Pancreas (tissue), 10 donors: ENCODE measurements around the gene PARP3. TPM values are rescaled to one million over a fixed set of nuclear protein-coding genes. Genes with fewer than 3 reads are reported as not detected.

Experiments used
- ATAC-seq, 4 donors: fragments of 200-7000 bp; cut with Tn5 transposase; one replicate each; pipeline versions ENCODE4 v1.8.0 to v1.9.1; 2020; ENCODE audit warnings: mild to moderate bottlenecking in 4 of 4, moderate library complexity in 4 of 4
- DNase-seq, 6 donors: peaks; one replicate each; pipeline ENCODE4 v3.0.0-alpha.2; 2020
- FAIRE-seq: peaks from 2 replicates; lab custom pipeline; 2012; peaks lifted over from hg19 to GRCh38; lab: Jason Lieb, UNC
- H3K27ac ChIP-seq, 4 donors: fragments of 200-600 bp; sonication (generic); 1 replicate in 3 of 4; 2 replicates in 1 of 4; pipeline versions ENCODE4 v1.5.0 to v1.8.0; 2020
- H3K27me3 ChIP-seq, 4 donors: fragments of 200-600 bp; one replicate each; pipeline ENCODE4 v1.8.0; 2021
- H3K36me3 ChIP-seq, 3 donors: fragments of 200-600 bp; sonication (generic) in 1 of 3; one replicate each; pipeline versions ENCODE4 v1.5.0 to v1.8.0; 2020 to 2021
- H3K4me1 ChIP-seq, 3 donors: fragments of 200-600 bp; one replicate each; pipeline ENCODE4 v1.8.0; 2021
- H3K4me3 ChIP-seq, 4 donors: fragments of 200-600 bp; sonication (generic) in 2 of 4; one replicate each; pipeline versions ENCODE4 v1.5.0 to v1.8.0; 2020 to 2021
- H3K9me3 ChIP-seq, 4 donors: fragments of 200-600 bp; one replicate each; pipeline ENCODE4 v1.8.0; 2021
- WGBS, 2 donors: extraction: QIAGEN DNeasy Blood & Tissue Kit; methylation state at CpG; one replicate each; pipeline ENCODE4 v1.1.7; 2013; 5-methylcytosine and 5-hydroxymethylcytosine counted together
- intact Hi-C, 3 donors: fragments of 100-400 bp; cut with DNase I; formaldehyde crosslinking; loops; one replicate each; pipeline versions ENCODE4 v1.11.1 to v1.14.2; 2022
- polyA plus RNA-seq, 2 donors: library from polyadenylated mRNA; stranded (reverse); fragments of 200-250 nt; gene quantifications; one replicate each; pipeline ENCODE4 v1.2.3, GENCODE V29; 2013
- total RNA-seq, 6 donors: library from RNA; stranded (reverse); fragmentation: NEBNext Ultra II Directional in 4 of 6; extraction: Animal tissue kit (Norgen Biotek cat#: 25700) in 4 of 6; gene quantifications; one replicate each; pipeline versions ENCODE4 v1.2.1 to v1.2.4, GENCODE V29; 2021 to 2023
- TF ChIP-seq, protein P1 (sequence below), 4 donors: fragments of 200-600 bp; sonication (generic) in 3 of 4; IDR thresholded peaks; one replicate each; pipeline versions ENCODE4 v1.5.0 to v1.8.0; 2021; ENCODE audit warnings: antibody characterized with exemption in 4 of 4
- donor health status: healthy with polysubstance abuse.
- donor health status: DM: no; HTN: no; CAD: no; lungs with moderate emphysema.
- donor health status: DM: no; HTN: no; CAD: no.
- donor health status: control.
- donor health status: control.
- donor health status: Bipolar disorder and iron deficiency.
- donor health status: DM: yes; HTN: yes; CAD: no.
- donor health status: DM: no; HTN: no; CAD: no.
- donor health status: DM: no; HTN: no; CAD: no.
- donor health status: DM: yes; HTN: yes; CAD: no.

The PARP3 gene
- total and polyA plus RNA-seq, 8 donors: 2.1 to 8.3 (median 5.2) TPM

DNA sequence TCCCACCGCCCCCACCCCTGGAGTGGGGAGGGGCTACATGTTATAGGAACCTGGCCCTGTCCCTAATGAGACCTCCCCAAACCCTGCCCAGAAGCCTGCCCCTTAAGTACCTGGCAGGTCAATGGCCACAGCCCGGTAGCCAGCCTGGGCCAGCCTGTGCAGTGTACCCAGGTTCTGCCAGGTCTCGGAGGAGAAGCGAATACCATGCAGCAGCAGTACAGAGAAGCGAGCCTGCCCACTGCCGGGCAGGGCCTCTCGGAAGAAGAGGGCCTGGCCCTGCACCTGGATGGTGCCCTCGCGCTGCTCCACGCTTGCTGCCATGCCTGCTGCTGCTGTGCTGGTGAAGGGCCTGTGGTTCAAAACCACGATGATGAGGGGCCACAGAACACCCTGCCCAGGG is 29.2 kb downstream of the PARP3 start:
- peak in 2 of 6 donors; percentile 29 to 78 for DNase-seq
- no peaks in the 10 kb centered on the region for H3K27me3 ChIP-seq
- peaks cover 15 to 32% (median 23%) of the 10 kb centered on the region in 3 donors for H3K4me1 ChIP-seq
- H3K27ac ChIP-seq: peak overlapping the region in 2 of 4 donors; percentile 23 to 54
- intact Hi-C loops: no loop called here
- FAIRE-seq: no peak
- no peak overlapping the region for H3K4me3 ChIP-seq
- TF ChIP-seq, protein P1, sequence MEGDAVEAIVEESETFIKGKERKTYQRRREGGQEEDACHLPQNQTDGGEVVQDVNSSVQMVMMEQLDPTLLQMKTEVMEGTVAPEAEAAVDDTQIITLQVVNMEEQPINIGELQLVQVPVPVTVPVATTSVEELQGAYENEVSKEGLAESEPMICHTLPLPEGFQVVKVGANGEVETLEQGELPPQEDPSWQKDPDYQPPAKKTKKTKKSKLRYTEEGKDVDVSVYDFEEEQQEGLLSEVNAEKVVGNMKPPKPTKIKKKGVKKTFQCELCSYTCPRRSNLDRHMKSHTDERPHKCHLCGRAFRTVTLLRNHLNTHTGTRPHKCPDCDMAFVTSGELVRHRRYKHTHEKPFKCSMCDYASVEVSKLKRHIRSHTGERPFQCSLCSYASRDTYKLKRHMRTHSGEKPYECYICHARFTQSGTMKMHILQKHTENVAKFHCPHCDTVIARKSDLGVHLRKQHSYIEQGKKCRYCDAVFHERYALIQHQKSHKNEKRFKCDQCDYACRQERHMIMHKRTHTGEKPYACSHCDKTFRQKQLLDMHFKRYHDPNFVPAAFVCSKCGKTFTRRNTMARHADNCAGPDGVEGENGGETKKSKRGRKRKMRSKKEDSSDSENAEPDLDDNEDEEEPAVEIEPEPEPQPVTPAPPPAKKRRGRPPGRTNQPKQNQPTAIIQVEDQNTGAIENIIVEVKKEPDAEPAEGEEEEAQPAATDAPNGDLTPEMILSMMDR (IDR thresholded peaks at IDR 0.05): no peak
- no peak for ATAC-seq
- no peaks in the 10 kb centered on the region for H3K9me3 ChIP-seq
- no peaks in the 10 kb centered on the region for H3K36me3 ChIP-seq
- WGBS, 2 donors: 84 to 89% methylated on average over 11 of the region's 11 CpGs

GRCh38 chr3:51974277-51974962 is 32.3 kb downstream of the PARP3 start:
- Histone ChIP-seq H3K27me3 (no peaks in the 10 kb centered on the region), H3K4me1 (peaks cover 11 to 28% (median 23%) of the 10 kb centered on the region in 3 donors), H3K9me3 (no peaks in the 10 kb centered on the region), H3K27ac (peak overlapping the region; percentile 73 to 94 (median 86)), H3K4me3 (peak overlapping the region; percentile 36 to 77 (median 61)), H3K36me3 (no peaks in the 10 kb centered on the region)
- FAIRE-seq (no peak), ATAC-seq (peak; percentile 34 to 38 (median 37)), DNase-seq (peak in 5 of 6 donors; percentile 63 to 86 (median 66))
- TF ChIP-seq, protein P1 (IDR thresholded peaks at IDR 0.05): no peak
- intact Hi-C loops: no loop called here
- 8 to 13% methylated on average over 30 of the region's 30 CpGs for WGBS, 2 donors

- ATAC-seq (peak; percentile 63 to 75 (median 70)), FAIRE-seq (no peak), DNase-seq (peak; percentile 69 to 89 (median 78))
- Histone ChIP-seq H3K4me1 (peaks cover 11 to 24% (median 18%) of the 10 kb centered on the region in 3 donors), H3K27me3 (no peaks in the 10 kb centered on the region), H3K4me3 (peak within 1 kb of the TSS; percentile 45 to 77 (median 61)), H3K9me3 (no peaks in the 10 kb centered on the region), H3K27ac (peak within 1 kb of the TSS; percentile 73 to 94 (median 86)), H3K36me3 (no peaks in the 10 kb centered on the region)
- intact Hi-C loops: no loop called here
- TF ChIP-seq, protein P1 (IDR thresholded peaks at IDR 0.05): no peak
- WGBS, 2 donors: 0% methylated on average over 47 to 63 of the region's 63 CpGs
Observed at GRCh38 chr3:51974963-51975851, 33.0 kb downstream of the PARP3 start, which contains the start of gene ABHD14A. Gene ABHD14A, plus strand, starts transcription at chr3:51975064. Its CDS starts 72 bp downstream, at chr3:51975136.

- ATAC-seq (peak in 2 of 4 donors; percentile 8 to 18), FAIRE-seq (no peak), DNase-seq (peak; percentile 63 to 88 (median 76))
- TF ChIP-seq, protein P1 (IDR thresholded peaks at IDR 0.05): no peak
- Histone ChIP-seq H3K27me3 (no peaks in the 10 kb centered on the region), H3K9me3 (no peaks in the 10 kb centered on the region), H3K4me3 (peak overlapping the region in 2 of 4 donors; percentile 59 to 77), H3K4me1 (peaks cover 11 to 18% (median 13%) of the 10 kb centered on the region in 3 donors), H3K27ac (peak overlapping the region in 3 of 4 donors; percentile 42 to 94 (median 73)), H3K36me3 (no peaks in the 10 kb centered on the region)
- intact Hi-C loops: no loop called here
- WGBS, 2 donors: 35 to 37% methylated on average over 46 of the region's 46 CpGs
Observed at GRCh38 chr3:51975852-51976549, 33.8 kb downstream of the PARP3 start.
